Large intestine (tissue), 3 donors: ENCODE data around the gene TANGO2. TPM values are rescaled to one million over a fixed set of nuclear protein-coding genes. Genes with fewer than 3 reads are reported as not detected.

ENCODE experiments used
- DNase-seq, 2 donors: peaks; one replicate each; pipeline versions ENCODE4 v3.0.0 to v3.0.0-alpha.2; 2013
- H3K27ac ChIP-seq: one replicate; pipeline ENCODE4 v1.5.1; 2013; ENCODE audit warnings: low read length
- H3K27me3 ChIP-seq: 2 replicates; pipeline ENCODE4 v1.6.1; 2013; ENCODE audit warnings: low read length; ENCODE audit not compliant: control insufficient read depth, insufficient read depth
- H3K36me3 ChIP-seq: 2 replicates; pipeline ENCODE4 v1.6.1; 2013; ENCODE audit warnings: low read length; ENCODE audit not compliant: control insufficient read depth, insufficient read depth
- H3K4me1 ChIP-seq: one replicate; pipeline ENCODE4 v1.6.1; 2013; ENCODE audit warnings: low read length; ENCODE audit not compliant: control insufficient read depth, insufficient read depth
- H3K4me3 ChIP-seq: one replicate; pipeline ENCODE4 v1.5.1; 2013; ENCODE audit warnings: low read length
- H3K9me3 ChIP-seq: one replicate; pipeline ENCODE4 v1.6.1; 2013; ENCODE audit warnings: mild to moderate bottlenecking, low read depth, low read length, moderate library complexity; ENCODE audit not compliant: control insufficient read depth
- WGBS: methylation state at CpG from one replicate; pipeline ENCODE4 v1.1.5; 2013; ENCODE audit warnings: low lambda C conversion rate; ENCODE audit not compliant: insufficient coverage; 5-methylcytosine and 5-hydroxymethylcytosine counted together
- polyA plus RNA-seq: library from polyadenylated mRNA; unstranded; fragments of 120-200 nt; gene quantifications from one replicate; pipeline ENCODE4 v1.2.1, GENCODE V29; 2013

TANGO2 gene
- polyA plus RNA-seq, 1 donor: 16.5 TPM

- no peak for DNase-seq
- no peaks in the 10 kb centered on the region for H3K27me3 ChIP-seq
- 100% methylated on average over 3 of the region's 9 CpGs for WGBS
- peaks cover 95% of the 10 kb centered on the region for H3K36me3 ChIP-seq
- peaks cover 3% of the 10 kb centered on the region for H3K9me3 ChIP-seq
- H3K27ac ChIP-seq: no peak overlapping the region
- no peaks in the 10 kb centered on the region for H3K4me1 ChIP-seq
- no peak overlapping the region for H3K4me3 ChIP-seq
Observed at GRCh38 chr22:20110359-20110985, 89.6 kb downstream of the TANGO2 start.

DNA sequence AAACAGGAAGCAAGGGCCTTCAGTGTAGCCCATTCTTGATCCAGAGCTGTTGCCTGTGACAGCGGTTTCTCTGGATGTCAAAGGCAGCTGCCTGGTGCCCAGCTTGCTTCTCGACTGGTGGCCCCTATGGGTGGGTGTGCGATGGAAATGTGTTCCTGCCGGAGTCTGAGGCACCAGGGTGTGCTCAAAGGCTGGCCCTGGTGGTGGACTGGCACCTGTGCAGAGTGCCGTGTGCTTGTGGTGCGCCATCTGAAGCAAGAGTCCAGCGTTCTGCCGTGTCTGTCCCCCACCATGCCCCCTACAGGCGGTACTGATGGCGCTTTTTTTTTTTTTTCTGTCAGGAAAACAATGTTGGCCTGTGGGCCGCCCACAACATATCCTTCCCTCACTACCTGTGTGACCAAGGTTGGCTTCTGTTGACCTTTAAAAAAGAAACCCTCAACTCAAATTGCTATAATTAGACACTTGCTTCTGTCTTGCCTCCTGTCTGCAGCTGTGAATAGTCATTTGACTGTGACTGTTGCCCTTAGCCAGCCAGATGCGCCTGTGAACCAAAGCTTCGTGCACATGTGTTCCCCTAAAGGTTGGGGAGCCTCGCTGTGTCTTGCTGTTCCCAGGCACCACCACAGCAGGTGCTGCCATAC, 90.3 kb downstream of the TANGO2 start:
- Histone ChIP-seq H3K9me3 (peaks cover 3% of the 10 kb centered on the region), H3K4me1 (peaks cover 6% of the 10 kb centered on the region), H3K4me3 (no peak overlapping the region), H3K36me3 (peaks cover 91% of the 10 kb centered on the region), H3K27me3 (no peaks in the 10 kb centered on the region), H3K27ac (no peak overlapping the region)
- WGBS: no CpG with 5 or more reads among the region's 14 CpGs
- no peak for DNase-seq

- H3K27me3 ChIP-seq: no peaks in the 10 kb centered on the region
- no peak overlapping the region for H3K27ac ChIP-seq
- H3K4me1 ChIP-seq: peaks cover 6% of the 10 kb centered on the region
- no peak overlapping the region for H3K4me3 ChIP-seq
- no peak for DNase-seq
- no CpG with 5 or more reads among the region's 7 CpGs for WGBS
- peaks cover 83% of the 10 kb centered on the region for H3K36me3 ChIP-seq
- H3K9me3 ChIP-seq: peaks cover 3% of the 10 kb centered on the region
Observed at GRCh38 chr22:20111689-20112622, 91.0 kb downstream of the TANGO2 start.

DNA sequence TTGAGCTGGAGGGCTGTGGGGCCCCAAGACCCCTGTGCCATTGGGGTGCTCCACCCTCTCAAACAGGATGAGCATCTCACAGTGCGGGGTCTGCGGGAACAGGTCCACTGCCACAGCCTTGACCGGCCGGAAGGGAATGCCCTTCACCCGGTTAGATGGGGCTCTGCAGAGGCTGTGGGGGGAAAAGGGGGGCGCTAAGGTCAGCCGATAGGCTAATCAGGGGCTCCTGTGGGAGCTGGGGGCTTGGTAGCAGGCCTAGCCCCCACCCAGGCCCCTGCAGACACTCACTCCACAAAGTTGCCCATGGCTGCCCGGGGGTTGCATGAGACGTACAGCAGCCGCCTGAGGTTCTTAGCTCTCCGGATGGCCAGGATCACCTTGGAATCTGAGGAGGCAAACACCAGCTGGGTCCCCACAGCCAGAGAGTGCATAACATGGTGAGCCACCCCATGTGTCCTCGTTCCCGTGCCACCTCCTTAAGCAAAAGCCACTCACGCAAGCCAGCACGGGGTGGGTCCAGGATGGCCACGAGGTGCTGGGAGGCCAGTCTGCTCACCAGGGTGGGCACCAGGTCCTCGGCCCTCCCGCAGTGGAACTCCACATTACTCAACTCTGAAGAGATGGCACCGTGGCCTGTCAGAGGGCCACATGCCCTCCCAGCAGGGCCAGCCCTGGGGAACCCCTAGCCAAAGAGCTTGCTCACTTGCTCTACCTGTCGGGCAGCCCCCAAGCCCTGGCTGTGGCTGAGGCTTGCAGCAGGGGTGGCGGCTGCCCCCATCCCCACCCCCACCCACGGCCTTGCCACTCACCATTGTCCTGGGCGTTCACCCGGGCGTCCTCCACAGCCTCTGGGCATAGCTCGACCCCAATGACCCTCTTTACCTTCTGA, 92.0 kb downstream of the TANGO2 start:
- Histone ChIP-seq H3K4me3 (no peak overlapping the region), H3K27ac (no peak overlapping the region), H3K4me1 (peaks cover 6% of the 10 kb centered on the region), H3K9me3 (peaks cover 3% of the 10 kb centered on the region), H3K36me3 (peaks cover 74% of the 10 kb centered on the region), H3K27me3 (no peaks in the 10 kb centered on the region)
- no peak for DNase-seq
- WGBS: no CpG with 5 or more reads among the region's 26 CpGs

DNA sequence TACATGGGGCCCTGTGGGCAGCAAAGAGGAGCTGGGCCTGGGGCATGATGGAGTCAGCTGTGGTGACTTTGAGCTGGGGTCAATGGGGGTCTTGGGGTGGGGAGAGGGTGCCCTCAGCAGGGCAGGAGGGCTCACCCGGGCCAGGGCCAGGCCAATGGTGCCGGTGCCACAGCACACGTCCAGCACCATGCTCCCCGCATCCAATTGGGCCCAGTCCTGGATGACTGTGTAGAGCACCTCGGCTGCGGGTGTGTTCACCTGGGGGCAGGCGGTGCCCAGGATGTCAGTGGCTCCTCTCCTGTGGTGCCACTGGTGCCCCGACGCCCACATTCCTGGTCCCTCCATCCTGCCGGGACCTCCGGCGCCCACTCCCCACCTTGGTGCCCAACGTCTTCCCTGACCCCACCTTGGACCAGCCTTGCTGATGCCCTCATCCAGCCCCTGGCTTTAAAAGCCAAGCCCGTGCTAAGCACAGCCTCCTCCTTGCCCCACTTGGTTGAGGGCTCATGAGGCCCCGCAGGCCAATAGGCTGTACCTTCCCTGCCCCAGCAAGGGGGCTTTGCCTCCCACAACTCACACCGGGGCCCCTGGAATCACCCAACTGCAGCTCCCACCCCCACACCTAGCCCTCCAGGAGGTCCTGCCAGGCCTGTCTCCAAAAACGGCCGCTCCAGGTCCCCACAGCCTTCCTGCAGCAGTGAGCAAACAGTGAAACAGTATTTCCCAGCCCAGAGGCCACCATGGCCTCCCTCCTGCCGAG, 92.8 kb downstream of the TANGO2 start:
- Histone ChIP-seq H3K27me3 (no peaks in the 10 kb centered on the region), H3K4me3 (no peak overlapping the region), H3K4me1 (peaks cover 6% of the 10 kb centered on the region), H3K27ac (no peak overlapping the region), H3K9me3 (peaks cover 3% of the 10 kb centered on the region), H3K36me3 (peaks cover 65% of the 10 kb centered on the region)
- DNase-seq: no peak
- WGBS: no CpG with 5 or more reads among the region's 19 CpGs

- H3K4me1 ChIP-seq: peaks cover 9% of the 10 kb centered on the region
- no CpG with 5 or more reads among the region's 36 CpGs for WGBS
Observed at GRCh38 chr22:20114506-20115475, 93.9 kb downstream of the TANGO2 start.

DNA sequence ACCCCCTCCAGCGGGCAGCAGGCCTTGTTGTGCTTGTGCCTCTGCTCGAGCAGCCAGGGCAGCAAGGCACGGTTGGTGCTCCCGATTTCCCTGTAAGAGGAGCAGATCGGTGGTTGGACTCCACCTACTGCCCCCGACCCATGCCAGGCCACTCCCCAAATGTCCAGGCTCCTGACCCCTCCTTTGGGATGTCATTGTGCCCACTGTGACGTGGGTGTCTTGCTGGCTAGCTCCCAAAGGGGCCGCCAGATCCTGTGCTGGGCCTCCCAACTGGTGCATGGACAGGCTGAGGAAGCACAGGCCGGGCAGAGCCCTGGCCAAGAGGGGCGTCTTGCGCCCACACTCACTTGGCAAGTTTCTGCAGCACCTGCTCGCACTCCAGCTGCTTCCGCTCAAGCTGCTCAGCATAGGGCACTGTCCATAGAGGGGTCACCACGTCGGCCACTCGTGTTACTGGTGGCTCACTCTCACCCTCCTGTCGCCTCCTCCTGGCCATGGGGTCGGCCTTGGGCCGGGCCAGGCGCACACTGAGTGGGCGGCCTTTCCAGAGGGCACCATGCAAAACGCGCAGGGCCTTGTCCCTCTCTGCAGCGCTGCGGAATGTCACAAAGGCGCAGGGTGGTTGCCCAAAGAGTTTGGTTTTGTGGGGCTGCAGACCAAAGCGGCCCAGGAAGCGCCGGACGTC, 94.9 kb downstream of the TANGO2 start, which contains the start of gene RANBP1:
RANBP1 (plus strand) TSS at position 414 of the 685 bp plus-strand sequence; CDS start at position 495, 81 bp downstream.
- Histone ChIP-seq H3K36me3 (peaks cover 66% of the 10 kb centered on the region), H3K9me3 (no peaks in the 10 kb centered on the region), H3K27me3 (no peaks in the 10 kb centered on the region), H3K4me3 (peak within 1 kb of the TSS; percentile 96), H3K27ac (peak within 1 kb of the TSS; percentile 61), H3K4me1 (peaks cover 9% of the 10 kb centered on the region)
- 60% methylated on average over 1 of the region's 30 CpGs for WGBS
- peak in 1 of 2 donors; percentile 30 for DNase-seq

More at GRCh38 chr22:20114506-20115475, 93.9 kb downstream of the TANGO2 start:
- H3K27me3 ChIP-seq: no peaks in the 10 kb centered on the region
- H3K4me3 ChIP-seq: no peak overlapping the region
- peaks cover 2% of the 10 kb centered on the region for H3K9me3 ChIP-seq
- no peak overlapping the region for H3K27ac ChIP-seq
- H3K36me3 ChIP-seq: peaks cover 65% of the 10 kb centered on the region
- DNase-seq: no peak

- H3K4me3 ChIP-seq: peak overlapping the region; percentile 96
- WGBS: no CpG with 5 or more reads among the region's 27 CpGs
- H3K9me3 ChIP-seq: no peaks in the 10 kb centered on the region
- peak overlapping the region; percentile 61 for H3K27ac ChIP-seq
- peaks cover 63% of the 10 kb centered on the region for H3K36me3 ChIP-seq
- no peaks in the 10 kb centered on the region for H3K27me3 ChIP-seq
- no peak for DNase-seq
- H3K4me1 ChIP-seq: peaks cover 9% of the 10 kb centered on the region
Observed at GRCh38 chr22:20116376-20116950, 95.6 kb downstream of the TANGO2 start.
